ENCODE results near the gene ENO4.

ENO4 gene

DNA sequence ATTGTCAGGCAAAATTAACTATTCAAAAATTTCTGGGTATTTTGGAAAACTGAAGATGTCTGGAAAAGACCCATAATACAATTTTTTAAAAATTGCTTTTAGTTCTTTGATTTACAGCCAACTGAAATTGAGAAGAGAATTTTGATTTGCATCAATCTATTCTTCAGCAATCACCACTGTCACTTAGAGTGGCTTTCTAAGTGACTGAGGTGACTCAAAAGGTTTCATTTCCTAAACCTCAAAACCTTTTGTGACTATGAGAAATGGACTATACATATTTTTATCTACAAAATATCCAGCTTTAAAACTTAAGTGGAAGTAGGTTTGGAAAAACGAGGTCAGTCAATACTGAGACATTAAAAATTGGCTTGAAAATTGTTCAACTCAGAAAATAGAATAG is 60.0 kb downstream of the ENO4 start:
- Histone ChIP-seq H3K36me3 (peaks cover 32% of the 10 kb centered on the region), H3K9me3 (ENCODE audit: severe bottlenecking) (no peaks in the 10 kb centered on the region), H3K4me3 (ENCODE audit: low read depth, low read length) (no peak overlapping the region), H3K27ac (no peak overlapping the region), H3K27me3 (ENCODE audit: insufficient read depth, low read depth, severe bottlenecking) (no peaks in the 10 kb centered on the region)
- DNase-seq = no peak
- TF ChIP-seq, protein P1, sequence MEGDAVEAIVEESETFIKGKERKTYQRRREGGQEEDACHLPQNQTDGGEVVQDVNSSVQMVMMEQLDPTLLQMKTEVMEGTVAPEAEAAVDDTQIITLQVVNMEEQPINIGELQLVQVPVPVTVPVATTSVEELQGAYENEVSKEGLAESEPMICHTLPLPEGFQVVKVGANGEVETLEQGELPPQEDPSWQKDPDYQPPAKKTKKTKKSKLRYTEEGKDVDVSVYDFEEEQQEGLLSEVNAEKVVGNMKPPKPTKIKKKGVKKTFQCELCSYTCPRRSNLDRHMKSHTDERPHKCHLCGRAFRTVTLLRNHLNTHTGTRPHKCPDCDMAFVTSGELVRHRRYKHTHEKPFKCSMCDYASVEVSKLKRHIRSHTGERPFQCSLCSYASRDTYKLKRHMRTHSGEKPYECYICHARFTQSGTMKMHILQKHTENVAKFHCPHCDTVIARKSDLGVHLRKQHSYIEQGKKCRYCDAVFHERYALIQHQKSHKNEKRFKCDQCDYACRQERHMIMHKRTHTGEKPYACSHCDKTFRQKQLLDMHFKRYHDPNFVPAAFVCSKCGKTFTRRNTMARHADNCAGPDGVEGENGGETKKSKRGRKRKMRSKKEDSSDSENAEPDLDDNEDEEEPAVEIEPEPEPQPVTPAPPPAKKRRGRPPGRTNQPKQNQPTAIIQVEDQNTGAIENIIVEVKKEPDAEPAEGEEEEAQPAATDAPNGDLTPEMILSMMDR (IDR thresholded peaks at IDR 0.05; ENCODE audit: low read depth, low read length) = no peak

DNA sequence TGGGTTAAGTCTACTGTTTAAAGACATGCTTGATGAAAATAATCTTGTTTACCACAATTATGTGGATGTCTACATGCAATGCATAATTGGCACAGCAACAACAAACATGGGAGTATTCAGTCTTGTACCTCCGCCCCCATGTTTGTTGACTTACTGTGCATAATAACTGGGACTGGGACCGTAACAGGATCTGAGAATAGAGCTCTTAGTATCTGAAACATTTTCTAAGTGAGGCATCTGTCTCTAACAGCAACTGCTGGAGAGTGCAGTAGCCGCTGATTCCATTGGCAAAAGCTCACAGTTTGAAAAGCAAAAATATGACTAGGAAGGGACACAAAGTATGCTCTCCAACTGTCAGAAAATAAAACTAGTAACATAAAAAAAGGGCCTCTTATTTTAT is 61.6 kb downstream of the ENO4 start:
- Histone ChIP-seq H3K9me3 (ENCODE audit: severe bottlenecking) (no peaks in the 10 kb centered on the region), H3K4me3 (ENCODE audit: low read depth, low read length) (no peak overlapping the region), H3K36me3 (peaks cover 30% of the 10 kb centered on the region), H3K27me3 (ENCODE audit: insufficient read depth, low read depth, severe bottlenecking) (no peaks in the 10 kb centered on the region), H3K27ac (no peak overlapping the region)
- no peak for DNase-seq
- TF ChIP-seq, protein P1 (IDR thresholded peaks at IDR 0.05; ENCODE audit: low read depth, low read length) = no peak

DNA sequence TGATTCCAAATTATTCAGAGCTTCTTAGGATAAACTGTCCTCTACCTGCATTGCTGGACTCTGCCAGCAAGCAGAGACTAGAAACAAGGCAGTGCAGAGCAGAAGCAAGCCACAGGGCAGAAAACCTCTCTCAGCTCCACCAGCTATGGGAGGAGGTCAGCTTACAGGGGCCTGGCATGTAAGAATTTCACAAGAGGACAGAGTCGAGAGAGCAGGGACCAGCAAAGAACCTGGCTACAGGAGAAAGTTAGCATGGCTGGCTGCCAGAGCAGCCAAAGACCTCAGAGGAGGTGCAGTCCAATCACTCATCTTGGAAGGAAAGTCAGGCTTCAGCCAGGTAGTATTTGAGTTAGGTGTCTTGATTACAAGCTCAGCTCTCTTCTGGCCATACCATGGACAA is 62.9 kb downstream of the ENO4 start:
- H3K4me3 ChIP-seq (ENCODE audit: low read depth, low read length) = no peak overlapping the region
- peaks cover 24% of the 10 kb centered on the region for H3K36me3 ChIP-seq
- no peaks in the 10 kb centered on the region for H3K27me3 ChIP-seq (ENCODE audit: insufficient read depth, low read depth, severe bottlenecking)
- no peak overlapping the region for H3K27ac ChIP-seq
- TF ChIP-seq, protein P1 (IDR thresholded peaks at IDR 0.05; ENCODE audit: low read depth, low read length) = no peak
- no peak for DNase-seq
- H3K9me3 ChIP-seq (ENCODE audit: severe bottlenecking) = no peaks in the 10 kb centered on the region

- no peak overlapping the region for H3K27ac ChIP-seq
- no peak for DNase-seq
- H3K36me3 ChIP-seq = peaks cover 27% of the 10 kb centered on the region
- no peaks in the 10 kb centered on the region for H3K9me3 ChIP-seq (ENCODE audit: severe bottlenecking)
- TF ChIP-seq, protein P1 (IDR thresholded peaks at IDR 0.05; ENCODE audit: low read depth, low read length) = no peak
- no peaks in the 10 kb centered on the region for H3K27me3 ChIP-seq (ENCODE audit: insufficient read depth, low read depth, severe bottlenecking)
- no peak overlapping the region for H3K4me3 ChIP-seq (ENCODE audit: low read depth, low read length)
Measured at GRCh38 chr10:116913695-116914094, 64.4 kb downstream of the ENO4 start.

- TF ChIP-seq, protein P1 (IDR thresholded peaks at IDR 0.05; ENCODE audit: low read depth, low read length) = no peak
- no peak for DNase-seq
- Histone ChIP-seq H3K27me3 (ENCODE audit: insufficient read depth, low read depth, severe bottlenecking) (no peaks in the 10 kb centered on the region), H3K36me3 (peaks cover 30% of the 10 kb centered on the region), H3K4me3 (ENCODE audit: low read depth, low read length) (no peak overlapping the region), H3K27ac (no peak overlapping the region), H3K9me3 (ENCODE audit: severe bottlenecking) (no peaks in the 10 kb centered on the region)
Measured at GRCh38 chr10:116915340-116915739, 66.0 kb downstream of the ENO4 start.

- H3K36me3 ChIP-seq = peaks cover 34% of the 10 kb centered on the region
- no peak overlapping the region for H3K27ac ChIP-seq
- no peak overlapping the region for H3K4me3 ChIP-seq (ENCODE audit: low read depth, low read length)
- H3K27me3 ChIP-seq (ENCODE audit: insufficient read depth, low read depth, severe bottlenecking) = no peaks in the 10 kb centered on the region
- TF ChIP-seq, protein P1 (IDR thresholded peaks at IDR 0.05; ENCODE audit: low read depth, low read length) = no peak
- DNase-seq = no peak
- H3K9me3 ChIP-seq (ENCODE audit: severe bottlenecking) = no peaks in the 10 kb centered on the region
Measured at GRCh38 chr10:116917481-116917880, 68.2 kb downstream of the ENO4 start.
